Ovary (tissue), 9 donors: ENCODE measurements around the gene PUS1. TPM values are rescaled to one million over a fixed set of nuclear protein-coding genes. Genes with fewer than 3 reads are reported as not detected.
"Not testable (repeated sequence)": the region's sequence is repeated elsewhere in the genome, so short reads cannot be mapped to it uniquely, and the experiment has no call there.

Experiments
- DNase-seq, 5 donors: peaks; one replicate each; pipeline ENCODE4 v3.0.0-alpha.2; 2019 to 2020
- H3K27ac ChIP-seq, 2 donors: fragments of 200-600 bp; one replicate each; pipeline versions ENCODE4 v1.5.1 to v1.8.0; 2019 to 2022
- H3K27me3 ChIP-seq: fragments of 200-600 bp; one replicate; pipeline ENCODE4 v1.8.0; 2022
- H3K36me3 ChIP-seq: fragments of 200-600 bp; sonication (generic); one replicate; pipeline ENCODE4 v1.5.1; 2019
- H3K4me1 ChIP-seq: one replicate; pipeline ENCODE4 v1.8.1; 2013; ENCODE audit warnings: mild to moderate bottlenecking, moderate library complexity; ENCODE audit not compliant: insufficient read depth
- H3K4me3 ChIP-seq: fragments of 200-600 bp; sonication (generic); one replicate; pipeline ENCODE4 v1.5.1; 2017
- H3K9me3 ChIP-seq, 2 donors: fragments of 200-600 bp in 1 of 2; sonication (generic) in 1 of 2; one replicate each; pipeline versions ENCODE4 v1.5.1 to v1.8.1; 2013 to 2019; ENCODE audit warnings: mild to moderate bottlenecking in 1 of 2, moderate library complexity in 1 of 2
- EP300 ChIP-seq: sonication (generic); formaldehyde crosslinking; IDR thresholded peaks from one replicate; pipeline ENCODE4 v1.6.1; 2017; ENCODE audit warnings: antibody characterized with exemption
- POLR2A ChIP-seq: fragments of 450-650 bp; IDR thresholded peaks from one replicate; pipeline ENCODE4 v1.6.1; 2017; ENCODE audit warnings: antibody characterized with exemption, mild to moderate bottlenecking, moderate library complexity
- WGBS, 3 donors: extraction: QIAGEN DNeasy Blood & Tissue Kit in 1 of 3; methylation state at CpG; one replicate each; pipeline versions ENCODE4 v1.1.5 to v1.1.7; 2013 to 2017; 5-methylcytosine and 5-hydroxymethylcytosine counted together
- intact Hi-C, 4 donors: fragments of 100-400 bp; cut with DNase I; formaldehyde crosslinking; loops; one replicate each; pipeline versions ENCODE4 v1.11.0 to v1.15.1; 2022 to 2023
- polyA plus RNA-seq, 2 donors: library from polyadenylated mRNA; stranded (reverse); fragments of 200-250 nt in 1 of 2; fragments of 350-450 nt in 1 of 2; fragmentation: Illumina TruSeq in 1 of 2; extraction: RNeasy Lipid Tissue Mini Kit (QIAGEN cat#74804) in 1 of 2; gene quantifications; one replicate each; pipeline ENCODE4 v1.2.3, GENCODE V29; 2013 to 2014
- total RNA-seq, 7 donors: library from RNA; depleted of rRNA in 2 of 7; stranded (reverse); fragments of >200 nt in 2 of 7; fragmentation: NEBNext Ultra II Directional in 3 of 7; extraction: Animal tissue kit (Norgen Biotek cat#: 25700) in 3 of 7; gene quantifications; one replicate each; pipeline versions ENCODE4 v1.1.0 to v1.2.4, GENCODE V29; 2016 to 2023
- TF ChIP-seq, protein P1 (sequence below), 3 donors: fragments of 450-650 bp in 2 of 3; fragments of 200-600 bp in 1 of 3; IDR thresholded peaks; one replicate each; pipeline versions ENCODE4 v1.5.1 to v1.8.0; 2016 to 2022; ENCODE audit warnings: antibody characterized with exemption in 3 of 3, mild to moderate bottlenecking in 1 of 3
- donor health status: DM: no; HTN: no; CAD: no; lungs with moderate emphysema.
- donor health status: DM: no; HTN: no; CAD: no.
- donor health status: Bipolar disorder and iron deficiency.
- donor health status: DM: yes; HTN: yes; CAD: no.
- donor health status: DM: no; HTN: no; CAD: no.
- donor health status: DM: yes; HTN: yes; CAD: no.

The PUS1 gene
- total and polyA plus RNA-seq, 9 donors, result 3.5 to 34.7 (median 15.9) TPM

DNA sequence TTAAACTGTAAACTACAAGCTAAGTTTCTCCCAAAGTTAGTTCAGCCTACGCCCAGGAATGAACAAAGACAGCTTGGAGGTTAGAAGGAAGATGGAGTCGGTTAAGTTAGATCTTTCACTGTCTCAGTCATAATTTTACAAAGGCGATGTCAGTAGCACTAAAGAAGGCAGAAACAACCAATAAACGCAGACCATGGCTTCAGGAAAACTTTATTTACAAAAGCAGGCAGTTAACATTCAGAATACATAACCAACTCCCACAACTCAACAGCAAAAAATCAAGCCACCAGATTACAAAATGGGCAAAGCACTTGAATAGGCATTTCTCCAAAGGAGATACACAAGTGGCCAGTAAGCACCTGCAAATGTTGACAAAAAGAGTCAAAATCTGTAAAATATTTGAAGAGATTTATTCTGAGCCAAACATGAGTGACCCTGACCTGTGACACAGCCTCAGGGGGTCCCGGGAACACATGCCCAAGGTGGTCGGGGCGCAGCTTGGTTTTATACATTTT, 43.5 kb upstream of the PUS1 start:
- Histone ChIP-seq H3K4me3 (no peak overlapping the region), H3K4me1 (no peaks in the 10 kb centered on the region), H3K27ac (no peak overlapping the region), H3K36me3 (no peaks in the 10 kb centered on the region), H3K27me3 (no peaks in the 10 kb centered on the region), H3K9me3 (no peaks in the 10 kb centered on the region)
- no peak for TF ChIP-seq POLR2A
- 91 to 94% (median 93%) methylated on average over 7 of the region's 7 CpGs for WGBS, 3 donors
- intact Hi-C loops, result no loop called here
- no peak for DNase-seq

DNA sequence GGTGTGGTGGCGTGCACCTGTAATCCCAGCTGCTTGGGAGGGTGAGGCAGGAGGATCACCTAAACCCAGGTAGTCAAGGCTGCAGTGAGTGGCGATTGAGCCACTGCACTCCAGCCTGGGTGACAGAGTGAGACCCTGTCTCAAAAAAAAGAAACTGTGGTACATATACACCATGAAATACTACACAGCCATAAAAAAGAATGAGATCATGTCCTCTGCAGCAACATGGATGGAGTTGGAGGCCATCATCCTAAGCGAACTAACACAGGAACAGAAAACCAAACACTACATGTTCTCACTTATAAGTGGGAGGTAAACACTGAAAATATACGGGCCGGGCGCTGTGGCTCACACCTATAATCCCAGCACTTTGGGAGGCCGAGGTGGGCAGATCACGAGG, 37.4 kb upstream of the PUS1 start:
- H3K27me3 ChIP-seq, DNase-seq, intact Hi-C loops, H3K9me3 ChIP-seq, H3K4me1 ChIP-seq, H3K27ac ChIP-seq, H3K36me3 ChIP-seq, H3K4me3 ChIP-seq: not testable (repeated sequence)
- WGBS, 3 donors, result 83 to 85% (median 84%) methylated on average over 8 of the region's 8 CpGs

DNA sequence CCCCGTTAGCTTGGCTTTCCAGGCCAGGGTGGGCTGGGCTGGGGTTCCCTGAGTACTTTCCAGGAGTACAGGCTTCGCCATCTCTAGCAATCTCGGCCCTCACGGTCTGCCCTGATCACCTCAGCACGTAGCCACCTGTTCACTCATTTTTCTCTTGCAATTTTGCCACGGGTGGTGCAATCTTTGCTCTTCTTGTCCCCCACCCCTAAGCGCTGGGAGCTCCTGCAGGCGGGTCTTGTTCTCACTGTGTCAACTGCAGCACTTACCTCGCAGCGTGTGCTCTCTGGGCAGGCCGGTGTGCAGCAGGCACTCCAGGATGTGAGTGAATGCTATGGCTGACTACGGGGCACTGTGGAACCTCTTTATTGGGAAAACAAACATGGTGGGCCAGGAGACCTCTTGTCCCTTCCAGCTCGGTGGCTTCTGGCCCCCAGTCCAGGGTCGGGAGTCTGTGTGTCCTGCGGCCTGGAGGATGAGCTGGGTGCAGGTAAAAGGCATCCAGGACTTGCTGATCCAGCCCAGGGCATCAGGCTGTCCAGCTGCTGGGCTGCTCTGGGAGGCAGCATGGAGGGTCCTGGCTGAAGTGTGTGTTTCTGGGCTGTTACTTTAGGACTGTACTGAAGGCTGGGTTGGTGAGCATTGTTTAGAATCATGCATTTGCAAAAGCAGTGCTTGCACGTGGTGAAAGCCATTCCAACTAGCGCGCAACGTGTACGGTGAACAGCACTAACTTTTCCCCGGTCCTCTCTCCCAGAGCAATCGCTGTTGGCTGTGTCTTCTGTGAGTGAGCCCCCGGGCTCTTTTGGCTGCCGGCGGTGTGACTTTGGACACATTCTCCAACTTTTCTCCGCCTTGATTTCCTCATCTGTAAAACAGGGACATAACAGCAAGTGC, 36.1 kb upstream of the PUS1 start:
- H3K27me3 ChIP-seq, result no peaks in the 10 kb centered on the region
- no peaks in the 10 kb centered on the region for H3K9me3 ChIP-seq
- intact Hi-C loops, result no loop called here
- no peaks in the 10 kb centered on the region for H3K36me3 ChIP-seq
- no peak for TF ChIP-seq EP300
- no peak for TF ChIP-seq POLR2A
- TF ChIP-seq, protein P1, sequence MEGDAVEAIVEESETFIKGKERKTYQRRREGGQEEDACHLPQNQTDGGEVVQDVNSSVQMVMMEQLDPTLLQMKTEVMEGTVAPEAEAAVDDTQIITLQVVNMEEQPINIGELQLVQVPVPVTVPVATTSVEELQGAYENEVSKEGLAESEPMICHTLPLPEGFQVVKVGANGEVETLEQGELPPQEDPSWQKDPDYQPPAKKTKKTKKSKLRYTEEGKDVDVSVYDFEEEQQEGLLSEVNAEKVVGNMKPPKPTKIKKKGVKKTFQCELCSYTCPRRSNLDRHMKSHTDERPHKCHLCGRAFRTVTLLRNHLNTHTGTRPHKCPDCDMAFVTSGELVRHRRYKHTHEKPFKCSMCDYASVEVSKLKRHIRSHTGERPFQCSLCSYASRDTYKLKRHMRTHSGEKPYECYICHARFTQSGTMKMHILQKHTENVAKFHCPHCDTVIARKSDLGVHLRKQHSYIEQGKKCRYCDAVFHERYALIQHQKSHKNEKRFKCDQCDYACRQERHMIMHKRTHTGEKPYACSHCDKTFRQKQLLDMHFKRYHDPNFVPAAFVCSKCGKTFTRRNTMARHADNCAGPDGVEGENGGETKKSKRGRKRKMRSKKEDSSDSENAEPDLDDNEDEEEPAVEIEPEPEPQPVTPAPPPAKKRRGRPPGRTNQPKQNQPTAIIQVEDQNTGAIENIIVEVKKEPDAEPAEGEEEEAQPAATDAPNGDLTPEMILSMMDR (IDR thresholded peaks at IDR 0.05), result no peak
- peak overlapping the region in 1 of 2 donors; percentile 70 for H3K27ac ChIP-seq
- WGBS, 3 donors, result 72 to 78% (median 75%) methylated on average over 26 of the region's 26 CpGs
- DNase-seq, result peak in 3 of 5 donors; percentile 40 to 42 (median 40)
- H3K4me3 ChIP-seq, result no peak overlapping the region
- H3K4me1 ChIP-seq, result peaks cover 5% of the 10 kb centered on the region

DNA sequence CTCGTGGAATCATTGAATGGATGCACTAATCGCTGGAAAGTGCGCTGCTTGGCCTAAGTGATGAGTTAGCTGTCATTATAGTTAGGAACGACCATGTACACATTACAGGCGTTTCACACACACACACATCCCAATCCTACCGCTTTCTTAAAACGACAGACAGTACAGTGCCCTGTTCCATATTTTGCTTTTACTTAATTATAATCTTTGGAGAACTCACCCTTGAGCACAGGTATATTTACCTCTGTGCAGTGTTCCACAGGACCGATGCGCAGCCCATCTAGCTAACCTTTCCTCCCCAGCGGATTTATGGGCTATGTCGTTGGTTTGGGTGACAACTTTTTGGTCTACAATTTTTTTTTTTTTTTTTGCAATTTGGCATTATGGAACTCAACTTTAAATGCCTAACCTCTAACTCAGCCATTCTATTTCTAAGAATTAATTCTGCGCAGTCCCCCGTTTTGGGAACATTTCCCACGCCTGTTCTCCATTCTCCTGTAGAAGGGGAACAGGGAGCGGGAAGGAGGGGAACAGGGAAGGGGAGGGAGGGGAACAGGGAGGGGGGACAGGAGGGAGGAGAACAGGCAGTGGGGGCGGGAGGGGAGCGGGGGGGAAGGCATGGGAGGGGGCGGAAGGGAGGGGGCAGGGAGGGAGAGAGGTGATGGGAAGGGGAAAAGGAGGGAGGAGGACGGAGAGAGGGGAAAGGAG, 35.3 kb upstream of the PUS1 start:
- Histone ChIP-seq H3K4me3 (peak overlapping the region; percentile 6), H3K27me3 (no peaks in the 10 kb centered on the region), H3K27ac (peak overlapping the region; percentile 70 to 98), H3K36me3 (no peaks in the 10 kb centered on the region), H3K4me1 (peaks cover 5% of the 10 kb centered on the region), H3K9me3 (no peaks in the 10 kb centered on the region)
- no peak for DNase-seq
- 24 to 33% (median 31%) methylated on average over 16 to 19 of the region's 19 CpGs for WGBS, 3 donors
- TF ChIP-seq, protein P1 (IDR thresholded peaks at IDR 0.05), result no peak
- TF ChIP-seq POLR2A (no peak), EP300 (no peak)
- intact Hi-C loops, result no loop called here

DNA sequence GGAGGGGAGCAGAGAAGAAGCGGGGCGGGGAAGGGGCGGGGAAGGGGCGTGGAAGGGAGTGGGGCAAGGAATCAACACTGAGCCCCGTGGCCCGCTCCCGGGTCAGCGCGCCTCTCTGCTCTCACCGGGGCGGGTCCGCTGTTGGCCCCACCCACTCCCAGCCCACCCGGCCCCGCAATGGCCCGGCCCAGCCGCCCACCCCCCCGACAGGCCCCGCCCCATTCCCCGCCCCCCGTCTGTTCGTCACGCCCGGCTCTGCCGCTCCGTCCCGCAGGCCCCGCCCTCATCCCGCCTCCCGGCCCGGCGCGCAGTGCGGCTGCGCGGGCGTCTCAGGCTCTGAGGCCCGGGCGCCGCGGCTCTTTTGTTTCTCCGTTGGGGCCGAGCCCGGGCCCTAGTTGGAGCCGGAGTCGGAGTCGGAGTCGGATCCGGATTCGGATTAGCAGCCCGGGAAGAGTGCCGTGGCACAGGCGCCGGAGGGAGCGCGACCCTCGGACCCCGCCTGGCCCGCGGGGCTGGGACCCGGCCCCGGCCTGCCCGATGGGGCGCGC, 34.7 kb upstream of the PUS1 start, which contains the start of gene ULK1:
Gene ULK1, plus strand, starts transcription at position 310 of the 548 bp plus-strand sequence. CDS start 380 bp downstream, outside the sequence.
- H3K9me3 ChIP-seq, result no peaks in the 10 kb centered on the region
- TF ChIP-seq POLR2A, result peak; percentile 92
- TF ChIP-seq, protein P1 (IDR thresholded peaks at IDR 0.05), result no peak
- TF ChIP-seq EP300, result no peak
- intact Hi-C loops, result no loop called here
- H3K27me3 ChIP-seq, result no peaks in the 10 kb centered on the region
- 0 to 1% (median 1%) methylated on average over 17 to 64 of the region's 64 CpGs for WGBS, 3 donors
- peak within 1 kb of the TSS; percentile 60 for H3K4me3 ChIP-seq
- peak within 1 kb of the TSS; percentile 98 for H3K27ac ChIP-seq
- H3K36me3 ChIP-seq, result no peaks in the 10 kb centered on the region
- H3K4me1 ChIP-seq, result peaks cover 5% of the 10 kb centered on the region
- DNase-seq, result peak; percentile 93 to 97 (median 96)
